LNCAP (cell line): ENCODE results near the gene NDUFV2.

ENCODE experiments used
- CTCF ChIP-seq: fragments of 450-650 bp; IDR thresholded peaks from 2 replicates; pipeline ENCODE4 v1.5.1; 2017; ENCODE audit warnings: mild to moderate bottlenecking

Gene NDUFV2

DNA sequence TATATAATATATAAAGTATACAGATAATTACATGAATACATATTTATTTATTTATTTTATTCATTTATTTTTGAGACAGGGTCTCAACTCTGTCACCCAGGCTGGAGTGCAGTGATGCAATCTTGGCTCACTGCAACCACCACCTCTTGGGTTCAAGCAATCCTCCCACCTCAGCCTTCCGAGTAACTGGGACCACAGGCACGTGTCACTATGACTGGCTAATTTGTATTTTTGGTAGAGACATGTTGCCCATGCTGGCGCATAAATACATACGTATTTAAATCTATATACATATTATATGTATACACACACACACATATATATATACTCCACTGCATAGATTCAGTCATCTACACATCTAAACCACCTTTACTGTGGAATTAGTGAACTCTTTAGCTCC, 20.6 kb upstream of the NDUFV2 start:
- no peak for TF ChIP-seq CTCF

DNA sequence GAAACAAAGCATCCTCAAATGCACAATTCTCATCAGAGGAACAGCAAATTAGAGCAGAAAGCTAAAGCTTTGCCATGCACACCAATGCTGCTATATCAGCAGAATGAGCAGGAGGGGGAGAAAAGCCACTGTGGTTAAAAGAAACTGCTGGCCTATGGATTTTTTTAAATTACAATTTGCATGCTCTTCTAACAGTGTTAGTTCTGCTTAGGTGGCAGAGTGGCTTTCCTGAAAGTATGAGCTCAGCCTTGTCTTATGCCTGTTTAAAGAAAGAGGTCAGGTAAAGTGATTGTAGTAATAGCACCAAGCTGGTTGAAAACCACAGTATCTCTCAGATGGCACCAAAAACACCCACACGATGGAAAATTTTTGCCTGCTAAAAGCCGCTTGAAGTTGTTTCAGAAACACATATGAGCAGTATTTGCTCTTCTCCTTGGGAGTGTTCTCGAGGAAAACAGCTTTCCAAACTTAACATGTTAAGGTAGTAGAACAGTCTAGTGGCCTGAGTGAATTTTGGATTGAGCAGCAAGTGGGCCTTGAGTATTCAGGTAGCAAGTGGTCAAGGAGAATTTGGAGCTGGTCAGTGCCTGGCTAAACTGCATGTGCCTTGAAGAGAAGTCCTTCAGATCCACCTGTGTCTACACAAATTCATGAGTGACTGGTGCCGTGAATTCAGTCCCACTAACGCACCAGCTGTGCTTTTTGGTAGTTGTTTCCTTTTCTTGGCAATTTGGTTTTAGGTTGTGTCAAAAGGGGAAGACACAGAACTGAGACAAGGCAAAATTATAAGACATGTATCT, 19.6 kb upstream of the NDUFV2 start:
- TF ChIP-seq CTCF, result no peak

GRCh38 chr18:9086015-9086414, 16.5 kb upstream of the NDUFV2 start:
- no peak for TF ChIP-seq CTCF

DNA sequence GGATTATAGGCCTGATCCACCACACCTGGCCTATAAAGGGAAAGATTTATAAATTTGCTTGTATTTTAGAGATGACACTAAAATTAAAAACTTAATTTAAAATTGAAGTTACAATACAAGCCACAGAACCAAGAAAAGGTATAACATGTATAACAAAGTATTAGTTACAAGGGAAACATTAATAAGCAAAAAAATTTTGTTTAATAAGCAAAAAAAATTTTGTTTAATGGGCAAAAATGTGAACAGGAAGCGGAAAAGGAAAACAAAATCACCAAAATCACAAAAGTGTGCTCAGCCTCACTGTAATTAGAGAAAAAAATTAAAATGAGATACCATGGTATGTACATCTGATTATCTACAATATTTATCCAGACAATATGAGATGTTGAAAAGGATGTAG, 15.9 kb upstream of the NDUFV2 start:
- TF ChIP-seq CTCF, result no peak

- TF ChIP-seq CTCF, result no peak
Observed at GRCh38 chr18:9087144-9087543, 15.4 kb upstream of the NDUFV2 start.

DNA sequence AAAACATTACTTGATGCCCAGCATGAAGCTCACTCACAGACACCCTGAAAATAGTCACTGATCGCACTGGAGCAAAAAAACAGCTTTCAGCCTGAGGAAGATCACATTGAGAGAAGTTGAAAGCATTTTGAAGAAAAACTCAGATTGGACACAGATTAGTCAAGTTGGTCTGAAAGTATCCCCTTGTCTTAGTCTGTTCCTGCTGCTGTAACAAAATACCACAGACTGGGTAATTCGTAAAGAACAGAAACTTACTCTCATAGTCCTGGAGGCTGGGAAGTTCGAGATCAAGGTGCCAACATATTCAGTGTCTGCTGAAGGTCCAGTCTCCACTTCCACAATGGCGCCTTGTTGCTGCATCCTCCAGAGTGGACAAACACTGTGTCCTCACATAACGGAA, 14.2 kb upstream of the NDUFV2 start:
- TF ChIP-seq CTCF, result no peak

GRCh38 chr18:9090578-9090977, 11.9 kb upstream of the NDUFV2 start:
- no peak for TF ChIP-seq CTCF

GRCh38 chr18:9091066-9091476, 11.4 kb upstream of the NDUFV2 start:
- no peak for TF ChIP-seq CTCF
